Erythroblast (primary cell): Measurements from ENCODE around the gene UGT1A1.
"Not testable (repeated sequence)": the region's sequence is repeated elsewhere in the genome, so short reads cannot be mapped to it uniquely, and the experiment has no call there.

ENCODE experiments used
- DNase-seq, 2 experiments: peaks; one replicate each; lab custom pipeline; 2025; lab: John Stamatoyannopoulos, UW
- GATA1 ChIP-seq: IDR thresholded peaks from 2 replicates; pipeline ENCODE4 v1.6.1; 2011; ENCODE audit warnings: low read depth, mild to moderate bottlenecking, control low read depth, low read length, moderate library complexity
- POLR2A ChIP-seq: IDR thresholded peaks from 2 replicates; pipeline ENCODE4 v1.6.1; 2011; ENCODE audit warnings: mild to moderate bottlenecking, low read length

The UGT1A1 gene

DNA sequence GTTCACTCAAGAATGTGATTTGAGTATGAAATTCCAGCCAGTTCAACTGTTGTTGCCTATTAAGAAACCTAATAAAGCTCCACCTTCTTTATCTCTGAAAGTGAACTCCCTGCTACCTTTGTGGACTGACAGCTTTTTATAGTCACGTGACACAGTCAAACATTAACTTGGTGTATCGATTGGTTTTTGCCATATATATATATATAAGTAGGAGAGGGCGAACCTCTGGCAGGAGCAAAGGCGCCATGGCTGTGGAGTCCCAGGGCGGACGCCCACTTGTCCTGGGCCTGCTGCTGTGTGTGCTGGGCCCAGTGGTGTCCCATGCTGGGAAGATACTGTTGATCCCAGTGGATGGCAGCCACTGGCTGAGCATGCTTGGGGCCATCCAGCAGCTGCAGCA lies at the start of gene UGT1A1:
Gene UGT1A1 (plus strand): TSS at position 228 of the 400 bp plus-strand sequence. CDS start 18 bp downstream, at position 246.
- TF ChIP-seq GATA1 = no peak
- TF ChIP-seq POLR2A = no peak
- DNase-seq = no peak

DNA sequence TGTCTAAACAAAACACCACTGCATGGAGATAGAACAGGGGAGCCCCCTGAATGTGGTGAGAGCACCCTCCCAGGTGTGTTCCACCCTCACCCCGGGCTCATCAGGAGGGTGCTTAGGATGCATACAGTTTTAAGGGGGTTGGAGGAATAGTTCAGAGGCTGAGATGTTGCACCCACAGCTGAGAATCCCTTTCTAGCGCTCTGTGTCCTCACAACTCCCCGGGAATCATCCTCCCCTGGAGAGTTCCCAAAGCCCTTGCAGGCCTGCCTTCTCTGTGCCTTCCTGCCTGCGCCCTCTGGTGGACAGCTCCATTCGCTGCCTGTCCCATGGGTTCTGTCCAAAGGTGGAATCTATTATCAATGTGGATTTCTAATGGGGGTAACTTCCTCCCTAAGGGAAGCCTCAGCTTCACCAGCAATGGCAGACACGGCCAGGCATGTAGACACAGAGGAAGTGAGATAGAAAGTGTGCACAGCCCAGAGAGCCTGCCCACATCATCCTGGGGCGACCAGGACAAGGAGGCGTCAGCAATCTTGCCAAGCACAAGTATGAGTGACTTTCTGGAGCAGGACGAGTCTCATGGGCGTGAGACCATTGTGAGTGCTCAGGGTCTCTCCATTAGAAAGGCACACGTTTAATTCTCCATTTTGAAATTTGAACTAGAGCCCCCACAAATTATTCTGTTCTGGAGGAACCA lies 48.6 kb upstream of the UGT1A1 start:
- no peak for TF ChIP-seq GATA1
- TF ChIP-seq POLR2A = no peak
- DNase-seq = peak; percentile 67 to 82

DNA sequence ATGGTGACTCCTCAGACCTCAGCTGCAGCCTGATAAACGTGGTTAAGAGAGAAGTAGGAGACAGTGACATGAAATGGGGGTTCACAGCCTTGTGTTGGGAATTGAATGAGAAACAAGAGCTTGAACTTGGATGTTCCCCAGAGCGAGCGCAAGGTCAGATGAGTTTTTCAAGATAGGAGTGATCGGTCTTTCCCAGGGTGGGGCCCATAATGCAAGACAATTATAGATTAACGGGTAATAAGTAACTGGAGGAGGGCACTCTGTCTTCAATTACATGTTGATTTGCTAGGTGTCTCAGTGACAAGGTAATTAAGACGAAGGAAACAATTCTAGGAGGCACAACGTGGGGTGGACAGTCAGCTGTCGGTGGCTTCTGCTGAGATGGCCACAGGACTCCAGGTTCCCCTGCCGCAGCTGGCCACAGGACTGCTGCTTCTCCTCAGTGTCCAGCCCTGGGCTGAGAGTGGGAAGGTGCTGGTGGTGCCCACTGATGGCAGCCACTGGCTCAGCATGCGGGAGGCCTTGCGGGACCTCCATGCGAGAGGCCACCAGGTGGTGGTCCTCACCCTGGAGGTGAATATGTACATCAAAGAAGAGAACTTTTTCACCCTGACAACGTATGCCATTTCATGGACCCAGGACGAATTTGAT lies 47.3 kb upstream of the UGT1A1 start, which contains the start of gene UGT1A5:
Gene UGT1A5 (plus strand): TSS at position 297 of the 651 bp plus-strand sequence. CDS start 85 bp downstream, at position 382.
- TF ChIP-seq GATA1 = no peak
- no peak for TF ChIP-seq POLR2A
- no peak for DNase-seq

DNA sequence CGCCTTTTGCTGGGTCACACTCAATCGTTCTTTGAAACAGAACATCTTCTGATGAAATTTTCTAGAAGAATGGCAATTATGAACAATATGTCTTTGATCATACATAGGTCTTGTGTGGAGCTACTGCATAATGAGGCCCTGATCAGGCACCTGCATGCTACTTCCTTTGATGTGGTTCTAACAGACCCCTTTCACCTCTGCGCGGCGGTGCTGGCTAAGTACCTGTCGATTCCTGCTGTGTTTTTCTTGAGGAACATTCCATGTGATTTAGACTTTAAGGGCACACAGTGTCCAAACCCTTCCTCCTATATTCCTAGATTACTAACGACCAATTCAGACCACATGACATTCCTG lies 46.8 kb upstream of the UGT1A1 start:
- DNase-seq = no peak
- TF ChIP-seq GATA1 (no peak), POLR2A (no peak)

DNA sequence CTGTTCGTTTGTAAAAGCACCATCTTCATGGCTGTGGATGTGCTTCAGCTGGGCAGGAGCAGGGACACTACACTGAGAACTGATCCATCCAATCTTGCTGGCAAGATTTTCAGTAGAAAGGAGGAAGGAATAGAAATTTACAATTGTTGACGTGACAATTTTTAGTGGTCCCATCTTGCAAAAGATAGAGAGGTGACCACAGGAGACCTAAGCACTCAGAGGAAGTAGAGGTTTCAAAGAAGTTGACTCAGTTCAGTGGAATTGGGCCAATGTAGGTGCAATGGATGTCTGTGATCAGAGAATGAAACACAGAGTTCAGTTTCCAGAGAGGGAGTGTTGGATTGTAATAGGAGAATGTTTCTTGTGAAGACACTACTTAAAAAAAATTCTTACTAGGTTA lies 45.9 kb upstream of the UGT1A1 start:
- TF ChIP-seq POLR2A = no peak
- no peak for TF ChIP-seq GATA1
- DNase-seq = no peak

DNA sequence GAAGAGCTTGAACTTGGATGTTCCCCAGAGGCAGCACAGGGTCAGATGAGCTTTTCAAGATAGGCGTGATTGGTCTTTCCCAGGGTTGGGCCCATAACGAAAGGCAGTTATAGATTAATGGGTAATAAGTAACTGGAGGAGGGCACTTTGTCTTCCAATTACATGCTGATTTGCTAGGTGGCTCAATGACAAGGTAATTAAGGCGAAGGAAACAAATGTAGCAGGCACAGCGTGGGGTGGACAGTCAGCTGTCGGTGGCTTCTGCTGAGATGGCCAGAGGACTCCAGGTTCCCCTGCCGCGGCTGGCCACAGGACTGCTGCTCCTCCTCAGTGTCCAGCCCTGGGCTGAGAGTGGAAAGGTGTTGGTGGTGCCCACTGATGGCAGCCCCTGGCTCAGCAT lies 41.5 kb upstream of the UGT1A1 start, which contains the start of gene UGT1A4:
Gene UGT1A4 (plus strand): TSS at position 185 of the 400 bp plus-strand sequence. CDS start 85 bp downstream, at position 270.
- TF ChIP-seq GATA1 (no peak), POLR2A (no peak)
- DNase-seq = no peak

DNA sequence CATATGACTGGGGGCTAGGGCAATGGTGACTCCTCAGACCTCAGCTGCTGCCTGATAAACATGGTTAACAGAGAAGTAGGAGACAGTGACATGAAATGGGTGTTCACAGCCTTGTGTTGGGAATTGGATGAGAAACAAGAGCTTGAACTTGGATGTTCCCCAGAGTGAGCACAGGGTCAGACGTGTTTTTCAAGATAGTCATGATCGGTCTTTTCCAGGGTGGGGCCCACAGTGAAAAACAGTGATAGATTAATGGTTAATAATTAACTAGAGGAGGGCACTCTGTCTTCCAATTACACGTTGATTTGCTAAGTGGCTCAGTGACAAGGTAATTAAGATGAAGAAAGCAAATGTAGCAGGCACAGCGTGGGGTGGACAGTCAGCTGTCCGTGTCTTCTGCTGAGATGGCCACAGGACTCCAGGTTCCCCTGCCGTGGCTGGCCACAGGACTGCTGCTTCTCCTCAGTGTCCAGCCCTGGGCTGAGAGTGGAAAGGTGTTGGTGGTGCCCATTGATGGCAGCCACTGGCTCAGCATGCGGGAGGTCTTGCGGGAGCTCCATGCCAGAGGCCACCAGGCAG lies 31.3 kb upstream of the UGT1A1 start, which contains the start of gene UGT1A3:
Gene UGT1A3 (plus strand): TSS at position 320 of the 579 bp plus-strand sequence. CDS start 85 bp downstream, at position 405.
- TF ChIP-seq GATA1 (no peak), POLR2A (no peak)

DNA sequence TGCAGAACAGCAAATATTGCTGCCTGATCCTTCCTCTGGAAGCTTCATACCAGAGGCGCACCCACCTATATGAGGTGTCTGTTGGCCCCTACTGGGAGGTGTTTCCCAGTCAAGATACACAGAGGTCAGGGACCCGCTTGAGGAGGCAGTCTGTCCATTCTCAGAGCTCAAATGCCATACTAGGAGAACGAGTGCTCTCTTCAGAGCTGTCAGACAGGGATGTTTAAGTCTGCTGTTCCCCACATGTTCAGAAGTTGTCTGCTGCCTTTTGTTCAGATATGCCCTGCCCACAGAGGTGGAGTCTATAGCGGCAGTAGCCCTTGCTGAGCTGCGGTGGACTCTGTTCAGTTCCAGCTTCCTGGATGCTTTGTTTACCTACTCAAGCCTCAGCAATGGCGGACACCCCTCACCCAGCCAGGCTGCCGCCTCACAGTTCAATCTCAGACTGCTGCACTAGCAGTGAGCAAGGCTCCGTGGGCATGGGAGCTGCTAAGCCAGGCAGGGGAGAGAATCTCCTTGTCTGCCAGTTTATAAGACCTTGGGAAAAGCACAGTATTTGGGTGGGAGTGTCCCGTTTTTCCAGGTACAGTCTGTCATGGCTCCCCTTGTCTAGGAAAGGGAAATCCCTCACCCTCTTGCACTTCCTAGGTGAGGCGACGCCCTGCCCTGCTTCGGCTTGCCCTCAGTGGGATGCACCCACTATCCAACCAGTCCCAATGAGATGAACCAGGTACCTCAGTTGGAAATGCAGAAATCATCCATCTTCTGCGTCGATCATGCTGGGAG lies 23.0 kb upstream of the UGT1A1 start:
- not testable (repeated sequence) for DNase-seq

More for the DNA sequence above, 31.3 kb upstream of the UGT1A1 start, which contains the start of gene UGT1A3:
- no peak for DNase-seq

DNA sequence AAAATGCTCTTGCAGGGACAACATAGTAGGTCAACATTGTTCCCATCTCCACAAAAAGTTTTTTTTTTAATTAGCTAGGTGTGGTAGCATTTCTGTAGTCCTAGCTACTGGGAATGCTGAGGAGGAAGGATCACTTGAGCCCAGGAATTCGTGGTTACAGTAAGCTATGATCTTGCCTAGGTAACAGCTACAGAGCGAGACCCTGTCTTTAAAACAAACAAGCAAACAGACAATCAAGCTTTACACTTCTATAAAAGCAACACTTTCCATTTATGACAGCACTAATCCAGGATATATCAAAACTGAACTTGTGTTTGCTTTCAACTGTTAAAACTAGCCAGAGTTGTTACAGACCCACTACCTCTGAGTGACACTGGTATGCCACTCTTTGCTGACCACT lies 19.2 kb upstream of the UGT1A1 start:
- DNase-seq = no peak
- TF ChIP-seq GATA1 (no peak), POLR2A (no peak)

DNA sequence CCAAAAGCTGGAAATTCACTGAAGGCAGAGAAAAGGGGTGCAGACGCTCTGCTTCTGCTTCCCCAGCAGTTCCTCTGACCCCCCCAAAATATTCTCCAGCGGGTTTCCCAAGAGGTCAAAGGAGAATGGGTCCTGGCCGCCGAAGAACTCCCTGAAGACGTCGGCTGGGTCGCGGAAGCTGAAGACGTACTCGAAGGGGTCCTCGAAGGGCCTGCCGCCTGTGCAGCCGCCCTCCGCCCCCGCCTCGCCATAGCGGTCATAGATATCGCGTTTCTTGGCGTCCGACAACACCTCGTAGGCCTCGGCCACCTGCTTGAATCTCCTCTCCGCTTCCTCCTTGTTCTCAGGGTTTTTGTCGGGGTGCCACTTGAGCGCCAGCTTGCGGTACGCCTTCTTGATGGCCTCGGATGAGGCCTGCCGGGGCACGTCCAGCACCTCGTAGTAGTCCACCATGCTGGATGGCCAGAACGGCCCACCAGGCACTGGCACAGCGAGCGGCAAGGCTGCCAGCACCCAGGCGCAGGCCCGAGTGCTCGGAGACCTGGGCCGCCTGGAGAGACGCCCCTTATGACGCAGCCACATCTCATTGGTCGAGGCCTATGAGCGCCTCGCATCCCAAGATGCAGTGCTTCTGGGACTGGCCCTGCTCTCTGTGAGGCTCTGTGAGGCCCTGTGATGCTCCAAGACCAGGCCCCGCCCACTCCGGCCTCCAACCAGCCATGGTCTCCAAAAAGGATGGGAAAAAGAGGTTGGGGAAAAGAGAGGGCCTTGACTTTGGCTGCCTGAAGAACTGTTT lies 16.4 kb upstream of the UGT1A1 start:
- TF ChIP-seq GATA1 (no peak), POLR2A (no peak)
- no peak for DNase-seq

DNA sequence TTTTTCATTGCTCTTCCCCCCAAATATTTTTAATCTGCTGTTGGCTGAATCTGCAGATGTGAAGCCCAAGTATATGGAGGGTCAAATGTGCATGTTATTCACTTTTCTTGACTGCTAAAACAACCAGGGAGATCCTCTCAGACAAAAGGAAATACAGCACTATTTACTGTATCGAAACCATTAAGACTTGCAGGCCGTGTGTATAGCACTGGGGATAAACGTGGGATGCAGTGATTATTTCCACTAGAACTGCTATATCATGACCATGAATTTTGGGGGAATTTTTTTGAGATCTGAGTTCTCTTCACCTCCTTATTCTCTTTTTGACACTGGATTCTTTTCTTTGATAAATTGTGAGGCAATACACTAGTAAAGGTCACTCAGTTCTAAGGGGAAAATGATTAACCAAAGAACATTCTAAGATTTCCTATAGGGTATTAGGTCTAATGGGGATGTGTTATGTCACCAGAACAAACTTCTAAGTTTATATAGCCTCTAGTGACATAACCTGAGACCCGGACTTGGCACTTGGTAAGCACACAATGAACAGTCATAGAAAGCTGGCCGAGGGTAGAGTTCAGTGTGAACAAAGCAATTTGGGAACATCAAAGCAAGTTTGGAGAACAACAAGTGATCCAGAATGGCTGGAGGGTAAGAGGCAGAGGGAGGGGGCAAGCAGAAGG lies 14.9 kb upstream of the UGT1A1 start:
- TF ChIP-seq POLR2A (no peak), GATA1 (no peak)
- DNase-seq = no peak

DNA sequence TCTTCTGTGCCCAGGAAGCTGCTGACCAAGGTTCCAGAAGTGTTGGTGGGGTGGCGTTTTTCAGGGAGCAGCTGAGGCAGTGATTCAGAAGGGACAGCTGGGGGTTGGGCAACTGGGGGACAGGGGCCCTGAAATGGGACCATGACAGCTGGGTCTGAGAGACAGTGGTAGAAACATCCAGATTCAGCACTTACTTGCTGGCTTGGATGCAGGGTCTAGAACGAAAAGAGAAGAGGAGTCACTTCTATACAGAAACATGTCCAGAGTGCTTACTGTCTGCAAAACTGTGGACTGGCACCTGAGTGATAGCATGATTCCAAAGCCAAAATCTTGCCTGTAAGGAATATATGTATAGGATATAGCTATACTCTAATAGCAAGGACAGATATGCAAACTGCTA lies 14.2 kb upstream of the UGT1A1 start:
- DNase-seq = not testable (repeated sequence)
